ENCODE data around the gene AP4B1. TPM values are rescaled to one million over a fixed set of nuclear protein-coding genes. Genes with fewer than 3 reads are reported as not detected.

AP4B1 gene
- total RNA-seq: 37.1 and 43.9 TPM in 2 replicates

GRCh38 chr1:113904674-113905434 lies at the start of gene AP4B1, which contains the start of gene DCLRE1B:
TSS of gene AP4B1 (minus strand) at chr1:113904799. CDS start at chr1:113904717, 82 bp downstream.
TSS of gene DCLRE1B (plus strand) at chr1:113905326. CDS start at chr1:113905587, 261 bp downstream.

GRCh38 chr1:113928941-113929749 lies 24.5 kb upstream of the AP4B1 start, which contains the start of gene HIPK1:
TSS of gene HIPK1 (plus strand) at chr1:113929324.

GRCh38 chr1:113887402-113888175 lies 17.0 kb downstream of the AP4B1 start, which contains the start of gene BCL2L15:
TSS of gene BCL2L15 (minus strand) at chr1:113887581. CDS start at chr1:113887375, 206 bp downstream.

GRCh38 chr1:113871597-113872113 lies 32.9 kb downstream of the AP4B1 start, which contains the start of gene PTPN22:
TSS of gene PTPN22 (minus strand) at chr1:113871712.

Other genes starting within 250 kb of the AP4B1 start
- gene PHTF1, start 145.3 kb downstream of the AP4B1 start, total RNA-seq: 62.2 and 72.9 TPM in 2 replicates
- gene RSBN1, start 92.3 kb downstream of the AP4B1 start, total RNA-seq: 16.5 and 17.3 TPM in 2 replicates
- 6.0 and 15.8 TPM in 2 replicates for gene PTPN22, start 33.1 kb downstream of the AP4B1 start, total RNA-seq
- 0.43 and 1.1 TPM in 2 replicates for gene BCL2L15, start 17.2 kb downstream of the AP4B1 start, total RNA-seq
- gene DCLRE1B, start 527 bp upstream of the AP4B1 start, total RNA-seq: 10.5 and 12.8 TPM in 2 replicates
- 53.9 and 58.1 TPM in 2 replicates for gene HIPK1, start 24.5 kb upstream of the AP4B1 start, total RNA-seq
- 0.36 and 0.53 TPM in 2 replicates for gene OLFML3, start 74.7 kb upstream of the AP4B1 start, total RNA-seq
- not detected in 2 replicates for gene SYT6, start 249.1 kb upstream of the AP4B1 start, total RNA-seq

All from thoracic aorta endothelial cell (primary cell).